HG03135 (cell line): ENCODE measurements around the gene UPF1.

ENCODE experiments used
- ATAC-seq: cut with Tn5 transposase; IDR thresholded peaks from one replicate; pipeline ENCODE4 v1.9.1; 2021; ENCODE audit warnings: mild to moderate bottlenecking, moderate library complexity; ENCODE audit not compliant: unreplicated experiment

Gene UPF1

GRCh38 chr19:18868380-18869022, 36.7 kb downstream of the UPF1 start:
- ATAC-seq, result no peak

DNA sequence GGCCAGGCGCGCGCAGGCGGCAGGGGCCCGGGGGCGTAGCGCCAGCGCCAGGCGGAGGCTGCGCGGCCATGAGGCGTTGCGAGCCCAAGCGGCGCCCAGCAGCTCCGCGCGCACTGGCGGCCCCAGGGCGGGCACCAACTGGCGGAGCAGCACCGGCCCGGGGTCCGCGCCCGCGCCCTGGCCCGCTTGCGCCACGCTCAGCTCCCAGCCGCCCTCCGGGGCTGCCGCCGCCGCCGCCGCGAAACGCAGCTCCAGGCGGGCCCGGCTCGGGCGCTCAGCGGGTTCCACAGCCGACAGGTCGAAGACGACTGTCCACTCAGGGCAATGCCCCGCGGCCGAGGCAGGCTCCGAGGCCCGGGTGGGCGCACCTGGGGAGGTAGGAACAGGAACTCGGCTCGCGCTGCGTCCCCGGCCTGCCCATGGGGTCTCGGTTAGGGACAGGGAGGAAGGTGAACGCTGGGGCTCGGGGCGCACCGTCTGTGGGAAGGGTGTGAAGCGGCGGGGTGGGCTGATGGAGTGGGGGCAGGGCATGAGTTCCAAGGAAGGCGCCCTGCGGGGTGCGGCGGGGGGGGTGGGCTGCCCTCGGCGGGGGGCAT, 37.4 kb downstream of the UPF1 start:
- ATAC-seq, result no peak

- ATAC-seq, result no peak
Observed at GRCh38 chr19:18869781-18870530, 38.2 kb downstream of the UPF1 start.

DNA sequence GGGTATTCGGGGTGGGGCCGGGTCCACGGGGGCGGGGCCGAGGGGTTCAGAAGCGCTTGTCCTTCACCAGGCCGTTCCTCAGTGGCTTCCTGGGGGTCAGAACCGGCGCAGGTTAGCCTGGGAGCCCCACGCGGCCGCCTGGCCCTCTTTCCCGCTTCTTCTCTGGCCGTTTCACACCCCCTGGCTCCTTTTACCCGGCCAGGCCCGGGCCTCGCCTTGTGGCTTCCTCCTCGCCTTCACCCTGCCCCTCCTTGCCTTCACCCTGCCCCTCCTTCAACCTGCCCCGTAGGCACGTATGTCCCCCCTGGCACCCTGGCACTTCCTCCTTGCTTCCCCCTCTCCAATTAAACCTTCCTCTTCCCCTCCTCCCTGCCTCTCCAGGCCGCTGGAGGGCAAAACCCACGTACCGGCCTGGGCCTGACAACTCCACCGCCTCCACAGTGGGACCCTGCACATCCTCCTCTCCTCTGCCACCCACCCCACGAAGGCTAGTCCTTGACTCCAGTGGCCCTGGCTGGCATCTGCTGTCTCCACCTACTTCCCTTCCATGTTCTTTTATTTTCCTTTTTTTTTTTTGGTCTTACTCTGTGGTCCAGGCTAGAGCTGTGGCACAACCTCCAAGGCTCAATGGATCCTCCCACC, 38.9 kb downstream of the UPF1 start:
- no peak for ATAC-seq

DNA sequence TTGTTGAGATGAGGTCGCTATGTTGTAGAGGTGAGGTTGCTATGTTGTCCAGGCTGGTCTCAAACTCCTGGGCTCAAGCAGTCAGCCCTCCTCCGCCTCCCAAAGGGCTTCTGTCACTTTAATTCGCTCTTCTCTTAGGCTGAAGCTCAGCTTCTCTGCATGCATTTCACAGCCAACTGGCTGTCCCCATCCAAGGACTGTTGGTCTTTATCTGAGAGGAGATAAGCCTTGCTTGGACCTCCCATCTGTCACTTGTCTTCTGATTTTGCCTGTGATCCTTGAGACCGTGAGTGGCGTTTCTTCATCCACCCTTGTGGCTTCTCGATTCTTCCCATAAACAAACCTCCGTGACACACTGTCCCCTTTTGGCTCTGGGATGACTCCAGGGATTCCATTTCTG, 39.8 kb downstream of the UPF1 start:
- ATAC-seq, result no peak

GRCh38 chr19:18875726-18876125, 44.0 kb downstream of the UPF1 start:
- ATAC-seq, result no peak

DNA sequence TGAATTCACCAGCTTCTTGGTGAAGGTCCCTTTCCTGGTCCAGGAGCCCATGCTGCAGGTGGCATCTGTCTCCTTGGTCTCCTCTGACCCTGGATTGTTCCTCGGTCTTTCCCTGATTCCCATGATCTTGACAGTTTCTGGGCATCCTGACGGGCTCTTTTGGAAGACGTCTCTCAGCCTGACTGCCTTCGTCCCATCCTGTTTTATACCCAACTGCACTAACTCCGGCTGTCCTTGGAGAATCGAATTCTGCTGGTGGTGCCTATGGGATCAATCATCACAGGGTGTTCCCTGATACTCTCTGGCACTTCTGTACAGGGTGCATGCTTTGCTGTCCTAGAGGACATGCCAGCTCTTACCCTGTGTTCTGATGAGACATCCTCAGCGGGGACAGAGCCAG, 45.1 kb downstream of the UPF1 start:
- ATAC-seq, result no peak

- ATAC-seq, result no peak
Observed at GRCh38 chr19:18878058-18878797, 46.5 kb downstream of the UPF1 start.

DNA sequence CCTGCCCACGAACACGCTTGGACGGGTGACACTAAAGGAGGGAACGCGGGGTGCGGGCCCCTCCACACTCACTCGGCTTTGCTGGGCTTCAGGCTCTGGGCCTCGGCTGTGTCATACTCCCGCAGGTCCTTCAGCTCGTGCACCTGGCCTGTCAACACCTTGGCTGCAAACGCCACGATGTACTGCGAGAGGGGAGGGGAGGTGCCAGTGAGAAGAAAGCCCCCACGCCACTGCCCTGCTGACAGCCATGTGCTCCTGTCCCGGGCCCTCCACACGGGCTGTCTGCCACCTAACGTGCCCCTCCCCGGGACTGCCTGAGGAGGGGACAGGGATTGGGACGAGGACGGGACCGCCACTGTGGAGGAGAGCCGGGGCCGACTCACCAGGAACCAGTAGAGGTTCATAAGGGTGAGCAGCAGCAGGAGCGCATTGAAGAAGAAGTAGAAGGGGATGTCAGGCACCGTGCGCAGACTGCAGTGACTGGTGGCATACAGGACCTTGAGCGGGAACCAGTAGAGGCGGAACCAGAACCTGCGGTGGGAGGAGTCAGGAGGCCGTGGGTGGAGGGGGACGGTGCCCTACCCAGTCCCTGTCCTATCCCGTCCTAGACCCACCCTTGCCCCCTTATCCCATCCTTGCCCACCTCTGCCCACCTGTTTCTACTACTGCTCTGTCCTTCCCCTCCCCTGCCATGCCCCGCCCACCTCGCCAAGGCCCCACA, 47.3 kb downstream of the UPF1 start:
- no peak for ATAC-seq

- ATAC-seq, result no peak
Observed at GRCh38 chr19:18879579-18880373, 48.0 kb downstream of the UPF1 start.

DNA sequence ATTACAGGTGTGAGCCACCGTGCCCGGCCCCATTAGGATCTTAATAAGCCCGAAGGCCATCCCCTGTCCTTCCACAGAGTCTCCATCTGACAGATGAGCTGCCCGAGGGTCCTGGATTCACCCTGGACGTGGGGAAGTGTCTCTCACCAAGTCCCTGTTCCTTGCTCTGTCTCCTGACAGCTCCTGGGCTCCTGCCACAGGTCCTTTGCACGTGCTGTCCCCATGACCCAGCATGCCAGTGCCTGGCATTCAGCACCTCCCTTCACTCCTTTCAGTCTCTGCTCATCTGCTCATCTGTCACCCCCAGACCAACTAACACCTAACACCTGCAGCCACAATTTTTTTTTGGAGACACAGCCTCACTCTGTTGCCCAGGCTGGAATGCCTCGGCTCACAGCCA, 49.7 kb downstream of the UPF1 start:
- ATAC-seq, result no peak

- no peak for ATAC-seq
Observed at GRCh38 chr19:18883526-18884304, 52.0 kb downstream of the UPF1 start.

GRCh38 chr19:18886972-18887371, 55.2 kb downstream of the UPF1 start:
- no peak for ATAC-seq

DNA sequence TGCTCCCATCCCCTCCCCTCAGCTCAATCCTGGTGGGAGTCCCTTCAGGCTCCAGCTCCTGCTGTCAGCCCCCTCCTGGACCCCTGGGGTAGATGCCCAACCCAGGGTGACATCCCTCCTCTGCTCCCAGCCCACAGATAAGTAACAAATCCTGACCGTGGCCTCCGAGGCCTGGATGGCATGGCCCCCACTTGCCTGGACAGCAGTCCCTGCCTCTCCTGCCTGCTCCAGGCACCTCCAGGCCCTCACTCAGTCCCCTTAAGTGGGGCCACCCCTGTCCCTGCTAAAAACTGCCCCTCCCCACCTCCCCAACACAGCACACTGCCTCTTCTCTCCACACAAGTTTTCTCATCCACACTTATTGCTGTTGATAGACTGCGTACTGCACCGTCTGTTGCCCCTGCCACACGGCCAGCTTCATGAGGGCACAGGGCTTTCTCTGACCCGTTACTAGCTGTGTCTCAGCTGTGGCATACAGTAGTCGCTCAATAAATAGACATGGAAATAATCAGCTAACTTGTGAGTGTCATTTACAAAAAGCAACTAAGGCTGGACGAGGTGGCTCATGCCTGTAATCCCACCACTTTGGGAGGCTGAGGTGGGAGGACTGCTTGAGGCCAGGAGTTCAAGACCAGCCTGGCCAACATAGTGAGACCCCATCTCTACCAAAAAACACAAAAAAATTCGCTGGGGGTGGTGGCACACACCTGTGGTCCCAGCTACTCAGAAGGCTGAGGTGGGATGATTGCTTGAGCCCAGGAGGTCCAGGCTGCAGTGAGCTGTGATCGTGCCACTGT, 58.4 kb downstream of the UPF1 start:
- ATAC-seq, result no peak

DNA sequence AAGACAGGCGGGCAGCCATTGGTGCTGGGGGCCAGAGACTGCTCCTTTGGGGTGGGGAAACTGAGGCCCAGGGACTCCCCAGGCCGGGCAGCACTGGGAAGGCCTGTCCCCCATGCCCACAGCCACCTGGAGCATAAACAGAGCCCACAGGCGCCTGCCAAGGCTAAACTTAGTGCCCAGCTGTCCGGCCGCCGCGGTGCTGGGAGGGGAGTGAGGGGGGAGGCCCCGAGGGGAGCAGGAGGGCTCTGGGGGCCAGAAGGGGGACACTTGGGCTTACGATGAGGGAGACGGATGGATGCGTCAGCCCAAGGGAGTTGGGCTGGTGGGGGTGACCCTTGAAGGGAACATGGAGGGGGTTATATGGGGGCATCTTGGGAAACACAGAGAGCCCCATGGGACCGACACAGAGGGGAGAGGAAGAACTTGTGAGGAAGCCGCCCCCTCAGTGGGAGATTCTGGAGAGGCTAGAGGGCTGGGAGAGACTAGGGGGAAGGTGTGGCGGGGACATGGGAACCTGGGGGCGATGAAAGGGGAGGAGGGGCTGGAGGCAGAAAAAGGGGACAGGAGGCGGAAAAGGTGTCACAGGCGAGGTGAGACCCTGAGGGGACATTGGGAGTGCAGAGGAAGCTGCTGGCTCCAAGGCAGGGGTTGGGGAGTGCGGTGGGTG, 62.0 kb downstream of the UPF1 start:
- ATAC-seq, result no peak

DNA sequence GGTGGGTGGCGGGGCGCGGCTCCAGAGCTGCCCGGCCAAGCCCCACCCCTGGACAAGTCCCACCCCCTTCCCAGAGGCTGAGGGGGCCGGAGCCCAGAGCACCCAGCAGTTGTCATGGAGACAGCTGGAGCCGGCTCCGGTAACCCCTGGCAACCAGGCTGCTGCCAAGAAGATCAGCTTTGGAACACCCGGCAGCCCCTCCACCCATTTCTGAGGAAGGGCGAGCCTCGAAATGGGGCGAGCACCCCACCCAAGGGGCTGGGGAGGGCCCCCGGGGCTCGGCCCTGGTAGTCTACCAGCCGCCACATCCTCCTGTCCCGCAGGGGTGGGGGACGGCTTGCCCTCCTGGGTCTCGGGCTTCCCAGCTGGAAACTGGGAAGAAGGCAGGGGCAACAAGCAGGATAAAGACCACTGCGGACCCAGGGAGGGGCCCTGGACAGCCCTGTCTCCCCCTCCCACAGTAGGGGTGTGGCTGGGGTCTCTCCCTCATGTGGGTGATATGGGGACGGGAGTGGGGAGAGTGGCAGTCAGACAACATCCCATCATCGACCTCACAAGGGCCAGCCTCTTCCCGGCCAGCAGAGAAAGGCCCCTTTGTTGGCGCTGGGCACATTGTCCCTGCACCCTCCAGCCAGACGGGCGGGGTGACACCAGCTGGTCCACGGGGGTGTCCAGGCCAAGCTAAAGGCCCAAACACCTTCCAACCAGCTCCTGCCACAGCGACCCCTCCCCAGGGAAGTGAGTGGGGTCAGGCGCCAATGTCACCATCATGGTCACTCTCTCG, 62.7 kb downstream of the UPF1 start:
- ATAC-seq, result no peak
